NCI-H748 (cell line): ENCODE data around the gene CYP26C1.
"Not testable (repeated sequence)": the region's sequence is repeated elsewhere in the genome, so short reads cannot be mapped to it uniquely, and the experiment has no call there.

Source experiments
- DNase-seq: peaks from one replicate; lab custom pipeline; 2025; ENCODE audit not compliant: unreplicated experiment; lab: John Stamatoyannopoulos, UW

CYP26C1 gene

GRCh38 chr10:93075369-93076221 lies 15.0 kb downstream of the CYP26C1 start:
- DNase-seq, result no peak

DNA sequence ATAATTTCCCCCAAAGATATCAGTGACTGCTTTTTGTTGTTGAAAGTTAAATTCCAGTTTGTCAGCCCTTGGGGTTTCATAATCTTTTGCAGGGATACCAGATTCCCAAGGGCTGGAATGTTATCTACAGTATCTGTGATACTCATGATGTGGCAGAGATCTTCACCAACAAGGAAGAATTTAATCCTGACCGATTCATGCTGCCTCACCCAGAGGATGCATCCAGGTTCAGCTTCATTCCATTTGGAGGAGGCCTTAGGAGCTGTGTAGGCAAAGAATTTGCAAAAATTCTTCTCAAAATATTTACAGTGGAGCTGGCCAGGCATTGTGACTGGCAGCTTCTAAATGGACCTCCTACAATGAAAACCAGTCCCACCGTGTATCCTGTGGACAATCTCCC lies 16.3 kb downstream of the CYP26C1 start:
- no peak for DNase-seq

DNA sequence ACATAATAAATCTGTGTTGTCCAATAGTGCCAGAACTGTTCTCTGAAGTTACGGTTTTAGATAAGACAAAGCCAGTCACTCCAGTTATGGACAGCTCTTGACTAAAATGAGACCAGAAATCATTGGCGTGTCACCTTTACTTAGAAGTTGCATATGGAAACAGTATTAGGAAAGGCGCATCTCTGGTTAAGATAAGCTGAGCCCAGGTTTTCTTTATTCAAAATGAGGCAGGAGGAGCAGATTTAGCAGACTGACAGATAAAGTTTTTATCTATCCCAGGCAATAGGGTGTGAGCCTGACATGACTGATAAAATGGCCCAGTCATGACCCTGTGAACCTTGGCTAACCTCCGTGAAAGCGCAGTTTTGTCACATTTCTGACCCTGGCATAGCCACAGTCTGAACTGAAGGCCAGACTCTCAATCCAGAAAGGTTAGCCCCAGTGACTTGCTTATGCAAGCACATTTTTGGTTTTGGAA lies 17.3 kb downstream of the CYP26C1 start:
- DNase-seq, result no peak

- no peak for DNase-seq
These were observed 19.2 kb downstream of the CYP26C1 start for GRCh38 chr10:93079663-93080349.

GRCh38 chr10:93080350-93081046 lies 19.9 kb downstream of the CYP26C1 start:
- peak; percentile 14 for DNase-seq

DNA sequence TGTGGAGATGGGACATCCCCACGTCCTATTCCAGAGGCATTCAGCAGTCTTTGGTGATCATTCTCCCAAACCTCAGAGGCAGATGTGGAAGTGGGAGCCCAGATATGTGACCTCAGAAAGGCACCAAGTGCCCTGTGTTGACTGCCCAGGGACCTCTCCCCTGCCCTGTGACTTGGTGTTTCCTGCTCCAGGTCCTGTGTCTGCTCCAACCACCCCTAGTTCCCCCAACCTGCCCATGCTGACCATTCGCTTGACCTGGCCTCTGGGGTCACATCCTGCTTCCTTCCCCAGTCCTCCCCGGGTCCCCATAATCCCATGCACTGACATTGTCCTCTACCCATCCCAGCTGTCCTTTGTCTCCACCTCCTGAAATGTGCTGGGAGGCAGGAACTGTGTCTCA lies 20.7 kb downstream of the CYP26C1 start:
- no peak for DNase-seq

- no peak for DNase-seq
These were observed 21.2 kb downstream of the CYP26C1 start for GRCh38 chr10:93081834-93082233.

DNA sequence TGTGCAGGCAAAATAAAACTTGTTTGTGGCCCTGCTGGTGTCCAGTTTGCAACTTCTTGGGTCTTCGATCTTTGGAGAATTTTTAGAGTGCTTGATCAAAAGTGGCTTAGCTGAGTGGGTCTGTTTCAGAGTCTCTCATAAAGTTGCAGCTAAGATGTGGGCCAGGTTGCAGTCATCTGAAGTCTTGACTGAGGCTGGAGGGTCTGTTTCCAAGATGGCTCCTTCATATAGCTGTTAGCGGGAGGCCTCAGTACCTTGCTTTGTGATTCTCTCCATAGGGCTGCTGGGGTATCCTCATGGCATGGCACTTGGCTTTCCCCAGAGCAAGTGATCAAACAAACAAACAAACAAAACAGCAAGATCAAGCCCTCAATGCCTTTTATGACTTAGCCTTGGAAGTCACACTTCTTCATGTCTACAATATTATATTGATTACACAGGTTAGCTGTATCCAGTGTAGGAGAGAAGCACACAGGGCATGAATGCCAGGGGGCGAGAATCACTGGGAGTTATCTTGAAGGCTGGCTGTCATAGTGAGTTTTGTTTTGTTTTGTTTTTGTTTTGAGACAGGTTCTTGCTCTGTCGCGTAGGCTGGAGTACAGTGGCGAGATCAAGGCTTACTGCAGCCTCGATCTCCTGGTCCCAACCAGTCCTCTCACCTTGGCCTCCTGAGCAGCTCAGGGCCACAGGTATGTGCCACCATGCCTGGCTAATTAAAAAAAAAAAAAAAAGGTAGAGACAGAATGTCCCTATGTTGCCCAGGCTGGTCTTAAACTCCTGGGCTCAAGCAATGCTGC lies 23.3 kb downstream of the CYP26C1 start:
- no peak for DNase-seq

DNA sequence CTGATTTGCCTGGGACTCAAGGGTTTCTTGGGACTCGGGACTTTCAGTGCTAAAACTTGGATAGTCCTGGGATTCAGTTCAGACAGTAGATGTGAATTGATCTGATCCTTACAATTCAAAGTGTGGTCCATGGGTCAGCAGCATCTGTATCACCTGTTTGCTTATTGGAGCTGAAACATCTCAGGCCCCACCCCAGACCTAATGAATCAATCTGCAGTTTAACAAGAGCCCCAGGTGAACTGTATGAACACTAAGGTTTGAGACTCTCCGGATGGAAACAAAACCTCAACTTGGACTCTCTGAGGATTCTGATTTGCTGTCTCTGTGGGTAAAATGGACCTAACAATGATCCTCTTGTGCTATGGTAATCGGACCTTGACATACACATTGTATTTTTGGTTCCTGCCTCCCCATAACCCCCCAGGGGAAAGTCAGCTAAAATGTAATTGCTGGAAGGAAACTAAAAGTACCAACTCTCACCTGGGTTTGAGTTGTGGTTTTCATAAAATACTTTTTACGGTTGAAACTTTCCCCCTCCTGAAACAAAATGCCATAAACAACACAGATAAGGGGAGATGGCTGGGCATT lies 24.8 kb downstream of the CYP26C1 start:
- no peak for DNase-seq

DNA sequence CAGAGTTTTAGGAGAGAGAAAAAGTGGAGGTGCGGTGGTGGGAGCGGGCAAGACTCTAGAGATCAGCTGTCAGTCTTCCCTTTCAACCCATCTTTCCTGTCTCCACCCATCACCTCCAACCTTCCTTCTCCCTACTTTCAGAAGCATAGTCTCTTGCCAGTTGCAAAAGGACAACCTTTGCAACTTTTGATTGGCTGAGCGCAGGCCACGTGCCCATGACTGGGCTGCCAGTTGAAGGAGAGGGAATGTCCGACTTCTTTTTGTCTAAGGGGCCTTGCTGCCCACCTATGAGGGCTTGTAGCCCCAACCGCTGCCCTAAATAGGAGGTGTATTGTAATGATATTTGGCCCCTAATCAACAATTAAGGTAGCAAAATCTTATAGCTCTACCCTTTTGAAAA lies 25.7 kb downstream of the CYP26C1 start:
- no peak for DNase-seq

GRCh38 chr10:93087846-93088245 lies 27.2 kb downstream of the CYP26C1 start:
- DNase-seq, result no peak

DNA sequence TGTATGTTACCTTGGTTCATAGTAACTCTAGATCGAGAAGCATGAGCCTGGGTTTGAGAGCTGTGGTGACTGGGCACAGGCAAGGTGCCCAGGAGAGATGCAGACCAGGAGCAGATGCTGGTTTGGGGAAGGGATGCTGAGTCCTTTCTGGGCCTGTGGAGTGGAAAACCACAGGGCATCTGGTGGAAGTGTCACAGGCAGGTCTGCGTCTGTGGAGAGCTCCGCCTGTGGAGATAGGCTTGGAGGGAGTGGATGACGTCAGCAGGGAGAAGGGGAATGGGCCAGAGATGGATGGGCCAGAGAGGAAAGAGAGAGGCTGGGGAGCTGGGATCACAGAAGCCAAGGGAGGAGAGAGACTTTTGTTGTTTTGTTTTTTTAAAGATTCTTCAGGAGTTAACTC lies 27.9 kb downstream of the CYP26C1 start:
- no peak for DNase-seq

- no peak for DNase-seq
These were observed 30.0 kb downstream of the CYP26C1 start for GRCh38 chr10:93090619-93091018.

DNA sequence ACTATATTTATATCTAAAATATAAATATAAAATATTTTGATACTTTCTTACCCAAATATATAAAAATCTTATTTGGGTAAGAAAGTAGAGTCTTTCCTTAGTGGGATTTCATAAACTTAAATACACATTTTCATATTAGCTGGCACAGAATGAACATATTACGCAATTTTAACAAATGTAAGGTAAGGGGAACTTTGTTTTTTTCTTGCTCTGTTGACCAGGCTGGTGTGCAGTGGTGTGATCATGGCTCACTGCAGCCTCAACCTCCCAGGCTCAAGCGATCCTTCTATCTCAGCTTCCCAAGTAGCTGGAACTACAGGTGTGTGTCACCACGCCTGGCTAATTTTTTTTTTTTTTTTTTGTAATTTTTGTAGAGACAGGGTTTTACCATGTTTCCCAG lies 31.4 kb downstream of the CYP26C1 start:
- DNase-seq, result no peak

GRCh38 chr10:93095225-93095624 lies 34.6 kb downstream of the CYP26C1 start:
- no peak for DNase-seq

DNA sequence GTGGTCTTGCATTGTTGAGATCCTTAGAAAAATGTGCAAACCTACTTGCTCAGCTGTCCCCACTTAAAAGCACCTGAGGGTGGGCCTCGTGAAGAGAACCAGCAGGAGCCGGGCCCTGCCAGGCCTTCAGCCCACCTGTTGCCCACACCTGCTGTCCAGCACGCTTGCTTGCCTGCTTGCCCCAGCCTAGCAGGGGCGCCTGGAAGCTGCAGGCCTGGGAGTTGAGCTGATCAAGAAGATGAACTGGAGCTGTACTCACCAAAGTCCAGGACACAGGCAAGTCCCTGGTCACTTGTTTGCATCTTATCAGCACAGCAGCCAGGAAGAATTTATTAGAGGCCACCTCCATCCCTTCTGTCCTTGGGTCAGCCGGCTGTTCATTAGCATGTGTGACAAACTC lies 36.3 kb downstream of the CYP26C1 start:
- DNase-seq, result peak; percentile 6

GRCh38 chr10:93097386-93097785 lies 36.8 kb downstream of the CYP26C1 start:
- no peak for DNase-seq

GRCh38 chr10:93098816-93099215 lies 38.2 kb downstream of the CYP26C1 start:
- no peak for DNase-seq

DNA sequence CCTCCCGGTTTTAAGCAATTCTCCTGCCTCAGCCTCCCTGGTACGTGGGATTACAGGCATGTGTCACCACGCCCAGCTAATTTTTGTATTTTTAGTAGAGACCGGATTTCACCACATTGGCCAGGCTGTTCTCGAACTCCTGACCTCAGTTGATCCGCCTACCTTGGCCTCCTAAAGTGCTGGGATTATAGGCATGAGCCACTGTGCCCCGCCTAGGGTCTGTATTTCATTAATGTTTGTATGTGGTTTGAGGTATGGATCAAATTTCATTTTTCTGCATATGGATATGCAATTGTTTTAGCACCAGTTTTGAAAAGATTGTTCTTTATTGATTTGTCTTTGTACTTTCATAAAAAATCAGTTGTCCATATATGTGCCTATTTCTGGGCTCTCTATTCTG lies 39.1 kb downstream of the CYP26C1 start:
- DNase-seq, result no peak

DNA sequence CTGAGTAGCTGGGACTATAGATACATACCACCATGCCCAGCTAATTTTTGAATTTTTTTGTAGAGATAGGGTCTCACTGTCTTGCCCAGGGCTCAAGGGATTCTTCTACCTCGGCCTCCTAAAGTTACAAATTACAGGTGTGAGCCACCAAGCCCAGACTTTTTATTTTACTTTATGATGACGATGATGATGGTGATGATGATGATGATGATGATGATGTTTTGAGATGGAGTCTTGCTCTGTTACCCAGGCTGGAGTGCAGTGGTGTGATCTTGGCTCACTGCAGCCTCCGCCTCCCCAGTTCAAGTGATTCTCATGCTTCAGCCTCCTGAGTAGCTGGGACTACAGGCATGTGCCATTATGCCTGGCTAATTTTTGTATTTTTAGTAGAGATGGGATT lies 40.5 kb downstream of the CYP26C1 start:
- DNase-seq, result not testable (repeated sequence)

- DNase-seq, result no peak
These were observed 43.4 kb downstream of the CYP26C1 start for GRCh38 chr10:93103953-93104352.
